GM19324 (cell line): Measurements from ENCODE around the gene COG5.
"Not testable (repeated sequence)": the region's sequence is repeated elsewhere in the genome, so short reads cannot be mapped to it uniquely, and the experiment has no call there.

ENCODE experiments used
- ATAC-seq: cut with Tn5 transposase; IDR thresholded peaks from one replicate; pipeline ENCODE4 v1.9.1; 2021; ENCODE audit warnings: mild to moderate bottlenecking, moderate library complexity; ENCODE audit not compliant: unreplicated experiment, low FRiP score

Gene COG5

DNA sequence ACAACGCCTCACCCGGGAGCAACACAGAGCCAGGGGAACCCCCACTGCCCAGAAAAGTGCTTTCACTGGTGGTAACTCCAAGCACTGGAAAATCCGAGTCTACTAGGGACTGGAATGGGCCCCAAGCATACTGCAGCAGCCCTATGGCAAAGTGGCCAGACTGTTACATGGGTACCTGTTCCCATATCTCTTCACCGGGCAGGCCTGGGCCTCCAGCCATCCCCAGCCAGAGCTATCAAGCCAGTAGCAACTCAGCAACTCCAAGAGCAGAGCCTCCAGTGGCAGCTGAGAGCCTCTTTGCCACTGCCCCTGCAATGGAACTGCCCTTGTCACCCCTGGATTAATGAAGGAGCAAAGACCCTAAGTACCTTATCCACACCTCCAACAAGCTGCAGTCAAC lies 321.5 kb downstream of the COG5 start:
- no peak for ATAC-seq

DNA sequence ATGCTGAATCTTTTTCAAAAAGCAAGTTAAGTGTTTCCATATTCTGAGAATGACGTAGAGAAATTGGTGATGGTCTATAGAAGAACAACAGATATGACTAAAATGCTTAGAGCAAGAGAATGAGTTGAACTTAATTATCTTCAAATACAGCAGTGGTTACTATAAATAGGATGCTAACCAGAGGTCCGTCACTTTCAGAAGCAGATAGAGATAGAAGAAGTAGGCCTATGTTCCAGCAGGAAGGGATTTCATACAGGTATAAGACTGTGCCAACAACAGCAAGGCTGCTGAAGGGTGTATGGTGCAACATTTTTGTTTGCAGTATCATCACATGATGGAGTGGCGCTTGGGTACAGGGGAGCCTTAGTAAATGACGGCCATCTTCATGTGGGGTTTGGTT lies 326.3 kb downstream of the COG5 start:
- ATAC-seq, result no peak

DNA sequence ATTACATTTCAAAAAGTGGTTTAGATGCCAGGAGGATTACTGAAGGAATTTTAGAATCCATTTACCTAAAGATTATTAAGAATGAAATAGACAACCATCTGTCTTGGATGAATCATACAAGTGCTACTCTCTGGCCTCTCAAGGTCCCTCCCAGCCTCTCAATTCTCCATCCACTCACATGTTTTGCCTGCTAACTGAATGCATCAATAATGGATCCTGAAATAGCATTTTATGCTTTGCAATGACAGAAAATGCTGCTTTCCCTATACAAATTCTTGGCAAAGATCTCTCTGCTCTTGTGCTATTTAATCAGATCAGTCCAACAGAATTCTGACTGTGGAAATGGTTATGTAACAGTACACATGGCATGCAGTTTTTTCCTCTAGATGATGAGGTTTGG lies 326.9 kb downstream of the COG5 start:
- ATAC-seq, result no peak

DNA sequence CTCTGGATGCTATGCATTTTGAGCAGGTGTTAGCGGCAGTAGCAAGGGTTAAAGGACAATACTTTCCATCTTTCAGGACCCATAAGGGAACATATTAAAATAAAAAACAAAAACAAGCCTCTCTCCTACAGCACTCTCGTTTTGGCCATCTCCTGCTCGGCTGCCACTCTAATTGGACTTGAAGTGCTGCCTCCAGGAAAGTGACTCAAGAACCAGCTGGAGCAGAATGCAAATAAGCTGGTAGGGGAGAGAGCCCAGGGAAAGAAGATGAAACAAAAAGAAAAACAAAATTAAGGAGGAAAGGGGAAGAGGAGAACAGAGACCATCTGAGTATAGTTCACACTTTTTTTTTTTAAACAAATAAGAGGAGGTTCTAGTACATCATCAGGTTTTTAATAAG lies 329.3 kb downstream of the COG5 start:
- ATAC-seq, result no peak

DNA sequence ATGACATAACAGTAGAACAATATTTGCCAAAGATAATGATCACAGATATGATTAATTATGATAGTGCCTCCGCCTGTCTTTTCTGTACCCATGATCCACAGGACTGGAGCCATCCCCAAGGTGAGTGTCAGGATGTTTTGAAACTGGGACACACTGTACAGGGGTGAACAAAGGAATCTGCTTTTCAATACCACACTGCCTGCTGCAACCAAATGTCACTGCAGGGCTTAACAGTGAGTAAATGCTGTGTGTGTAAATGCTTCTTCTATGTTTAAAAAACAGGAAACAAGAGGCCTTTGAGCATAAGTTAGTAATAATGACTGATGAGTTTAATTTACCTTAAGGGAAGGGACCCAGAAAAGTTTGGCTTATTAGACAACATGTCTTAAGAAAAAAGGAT lies 329.7 kb downstream of the COG5 start:
- ATAC-seq, result no peak

DNA sequence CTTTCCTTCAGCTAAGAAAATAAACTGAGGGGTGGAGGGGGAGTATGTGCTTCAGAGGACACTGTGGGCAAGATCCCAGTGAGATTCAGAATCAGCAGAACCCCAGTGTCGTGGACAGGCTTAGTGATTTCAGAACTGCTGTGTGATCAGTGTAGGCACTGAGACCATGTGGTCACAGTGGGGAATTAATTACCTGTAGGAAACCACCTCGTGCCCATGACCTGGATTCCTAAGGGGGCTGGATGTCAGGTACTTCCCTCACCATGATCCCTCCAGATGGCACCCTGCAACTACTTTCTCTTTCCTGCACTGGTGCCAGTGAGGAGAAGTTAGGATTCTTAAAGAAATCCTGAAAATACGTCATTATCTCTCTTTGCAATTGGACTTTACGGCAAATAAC lies 330.5 kb downstream of the COG5 start:
- no peak for ATAC-seq

DNA sequence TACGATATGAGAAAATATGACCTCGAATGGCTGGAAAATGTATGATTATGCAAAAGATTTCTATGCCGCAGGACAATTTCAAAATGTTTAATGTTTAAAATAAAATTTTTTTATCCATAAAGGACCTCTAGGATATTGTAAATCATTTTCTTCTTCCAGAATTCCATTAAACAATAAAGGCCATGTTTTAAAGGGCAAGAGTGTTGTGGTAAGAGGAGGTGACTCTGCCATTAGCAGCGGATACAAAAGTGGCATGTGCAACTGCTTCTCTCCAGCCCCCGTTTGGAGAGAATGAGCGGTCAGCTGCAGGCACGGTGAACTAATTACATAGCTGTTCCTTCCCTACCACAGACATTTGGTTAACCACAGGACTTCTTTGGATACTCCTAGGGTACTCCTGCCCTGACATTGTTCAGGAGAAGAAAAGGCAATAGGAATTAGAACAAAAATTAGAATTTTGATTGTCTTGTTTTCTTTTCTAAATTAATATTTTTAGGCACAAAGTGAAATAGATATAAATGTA lies 331.1 kb downstream of the COG5 start:
- no peak for ATAC-seq

DNA sequence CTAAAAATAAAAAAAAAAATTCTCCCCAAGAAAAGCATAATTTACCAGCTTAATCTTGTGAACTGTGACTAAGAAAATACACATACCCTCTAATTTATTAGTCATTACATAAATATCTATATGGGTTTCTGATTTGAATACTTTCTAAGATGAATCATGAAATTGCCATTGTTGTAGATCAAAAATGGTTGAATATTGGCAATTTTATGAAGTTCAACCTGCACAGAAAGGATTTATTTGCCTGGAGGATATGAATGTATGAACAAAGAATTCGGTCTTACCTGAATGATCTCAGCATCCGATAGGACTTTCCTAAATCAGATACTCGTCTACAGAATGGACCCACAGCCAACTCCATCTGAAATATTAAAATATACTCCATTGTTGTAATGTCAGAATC lies 333.4 kb downstream of the COG5 start:
- ATAC-seq, result no peak

DNA sequence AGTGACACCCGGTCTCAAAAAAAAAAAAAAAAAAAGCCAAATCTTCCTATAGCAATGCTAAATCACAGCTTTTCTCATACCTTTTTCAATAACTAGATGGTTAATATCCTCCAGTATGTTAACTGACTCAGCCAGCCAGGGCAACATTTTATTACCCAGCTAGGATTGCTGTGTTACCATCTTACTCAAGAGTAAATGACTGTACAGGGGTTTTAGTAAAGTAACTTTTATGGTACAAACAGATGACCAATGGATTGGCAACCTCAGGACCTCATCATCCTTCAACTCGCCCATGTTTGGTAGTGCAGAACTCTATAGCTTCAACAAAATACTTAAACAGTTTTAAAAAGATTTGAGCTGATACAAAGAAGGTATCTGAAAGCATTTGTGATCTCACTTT lies 335.4 kb downstream of the COG5 start:
- no peak for ATAC-seq

DNA sequence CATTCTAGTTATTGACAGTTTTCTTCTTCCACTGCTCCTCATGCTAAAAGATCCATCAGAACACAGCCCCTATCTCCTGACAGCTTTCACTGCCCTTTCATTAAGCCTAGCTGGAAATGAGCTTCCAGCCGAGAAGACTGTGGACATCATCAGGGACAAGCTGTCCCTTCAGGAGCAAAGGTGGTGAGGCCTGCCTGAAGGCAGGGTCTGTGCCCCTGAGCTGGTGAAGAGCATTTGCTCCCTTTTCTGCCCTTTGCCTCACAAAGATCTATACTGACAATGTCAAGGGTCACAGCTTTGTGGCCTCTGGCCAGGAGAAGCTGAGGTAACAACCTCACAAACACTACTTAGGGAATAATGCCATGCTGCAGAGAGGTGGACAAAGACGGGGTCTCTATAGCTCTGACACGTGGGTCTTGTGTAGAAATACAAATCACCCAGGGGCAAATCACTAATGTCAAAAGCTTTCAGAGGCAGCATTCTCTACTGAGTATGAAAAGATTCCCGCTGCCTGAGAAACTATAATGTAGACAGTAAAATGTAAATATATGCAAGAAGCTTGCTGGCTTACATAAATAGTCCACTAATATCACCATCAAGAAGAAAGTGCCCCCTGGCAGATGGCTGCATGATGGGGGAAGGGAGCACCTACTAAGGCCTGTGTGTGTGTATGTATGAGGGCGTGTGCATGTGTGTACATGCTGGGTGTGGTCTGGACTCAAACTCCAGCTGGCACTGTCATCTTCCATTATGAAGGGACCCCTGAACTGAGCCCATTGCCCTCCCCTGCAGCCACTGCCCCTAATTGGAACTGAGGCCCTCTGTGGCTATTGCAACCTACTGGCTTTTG lies 339.1 kb downstream of the COG5 start:
- ATAC-seq, result no peak

DNA sequence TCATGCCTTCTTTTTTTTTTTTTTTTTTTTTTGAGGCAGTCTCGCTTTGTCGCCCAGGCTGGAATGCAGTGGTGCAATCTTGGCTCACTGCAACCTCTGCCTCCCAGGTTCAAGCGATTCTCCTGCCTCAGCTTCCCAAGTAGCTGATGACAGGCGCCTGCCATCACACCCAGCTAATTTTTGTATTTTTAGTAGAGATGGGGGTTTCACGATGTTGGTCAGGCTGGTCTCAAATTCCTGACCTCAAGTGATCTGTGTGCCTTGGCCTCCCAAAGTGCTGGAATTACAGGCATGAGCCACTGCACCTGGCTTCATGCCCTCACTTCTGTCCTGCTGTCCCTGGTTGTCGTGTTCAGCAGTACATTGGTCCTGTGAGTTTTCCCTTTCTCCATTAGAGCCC lies 342.9 kb downstream of the COG5 start:
- ATAC-seq, result not testable (repeated sequence)

DNA sequence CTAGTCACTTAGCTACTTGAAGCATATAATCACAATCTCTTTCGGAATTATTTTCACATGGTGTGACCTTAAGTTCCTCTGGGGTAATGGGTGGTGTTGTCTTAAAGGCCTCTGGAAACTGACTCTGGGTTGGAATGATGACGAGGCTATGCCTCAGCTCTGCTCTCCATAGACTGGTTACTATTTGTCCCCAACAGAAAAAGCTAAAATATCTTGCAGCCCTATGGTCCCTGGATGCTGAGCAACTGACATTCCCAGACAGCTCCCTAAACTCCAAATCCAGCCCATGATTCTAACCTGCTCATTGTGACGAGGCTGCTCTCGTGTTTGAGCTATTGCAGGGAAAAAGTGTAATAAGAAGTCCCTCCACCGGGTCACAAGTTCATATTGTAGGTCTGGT lies 343.4 kb downstream of the COG5 start:
- ATAC-seq, result no peak

DNA sequence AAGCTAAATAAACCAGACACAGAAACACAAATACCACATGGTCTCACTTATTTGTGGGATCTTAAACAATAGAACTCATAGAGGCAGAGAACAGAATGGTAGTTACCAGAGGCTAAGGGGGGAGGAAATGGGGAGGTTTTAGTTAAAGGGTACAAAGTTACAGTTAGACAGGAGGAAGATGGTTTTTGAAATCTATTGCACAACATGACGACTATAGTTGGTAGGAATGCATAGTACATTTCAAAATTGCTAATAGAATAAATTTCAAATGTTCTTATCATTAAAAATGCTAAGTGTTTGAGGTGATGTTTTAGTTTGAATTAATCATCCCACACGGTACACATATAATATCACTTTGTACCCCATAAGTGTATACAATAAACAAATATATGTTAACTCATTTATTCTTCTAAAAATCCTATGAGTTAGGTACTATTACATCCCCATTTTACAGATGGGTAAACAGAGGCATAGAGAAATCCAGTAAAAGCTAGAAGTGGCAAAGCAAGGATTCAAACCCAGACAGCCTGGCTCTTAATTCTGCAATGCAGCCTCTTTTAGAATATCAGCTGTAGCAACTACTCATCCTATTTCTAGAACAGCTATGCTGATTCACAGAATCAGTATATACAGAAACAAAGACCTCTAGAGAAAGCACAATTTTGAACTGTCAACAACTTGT lies 344.0 kb downstream of the COG5 start:
- no peak for ATAC-seq

DNA sequence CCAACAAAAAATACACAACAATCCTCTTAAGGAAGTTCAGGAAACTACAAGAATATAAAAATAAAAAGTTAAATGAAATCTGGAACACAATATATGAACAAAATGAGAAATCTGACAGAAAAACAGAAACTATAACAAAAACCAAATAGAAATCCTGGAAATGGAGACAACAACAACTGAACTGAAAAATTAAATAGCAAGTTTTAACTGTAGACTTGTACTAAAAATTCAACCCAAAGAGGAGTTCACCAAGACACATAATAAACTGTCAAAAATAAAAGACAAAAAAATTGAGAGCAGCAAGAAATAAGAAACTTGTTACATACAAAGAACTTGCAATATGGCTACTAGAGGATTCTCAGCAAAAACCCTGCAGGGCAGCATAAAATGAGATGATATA lies 349.8 kb downstream of the COG5 start:
- no peak for ATAC-seq

DNA sequence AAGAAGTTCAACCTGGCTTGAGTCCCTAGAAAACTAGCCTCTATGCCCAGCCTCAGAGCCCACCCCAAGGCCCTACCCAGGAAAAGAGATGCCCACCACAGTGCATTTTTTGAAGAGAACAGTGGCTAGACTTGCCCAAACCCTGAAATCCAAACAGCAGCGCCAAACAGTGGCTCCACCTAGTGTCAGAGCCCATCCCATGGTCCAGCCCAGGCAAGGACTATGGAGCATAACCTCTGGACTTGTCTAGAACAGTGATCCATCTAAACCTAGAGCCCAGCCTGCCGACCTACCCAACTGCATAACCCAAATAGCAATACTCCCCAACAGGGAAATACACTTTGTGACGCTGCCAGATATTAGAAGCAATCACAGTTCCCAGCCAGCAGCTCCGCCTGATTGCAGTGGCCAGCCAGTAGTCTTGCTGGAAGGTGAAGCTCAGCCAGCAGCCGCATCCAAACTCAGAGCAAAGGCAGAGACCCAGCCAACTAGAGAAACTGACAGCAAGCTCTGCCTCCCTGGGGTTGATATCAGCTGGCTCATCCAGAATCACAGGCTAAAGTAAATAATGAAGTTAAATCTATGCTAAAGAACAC lies 350.4 kb downstream of the COG5 start:
- no peak for ATAC-seq

DNA sequence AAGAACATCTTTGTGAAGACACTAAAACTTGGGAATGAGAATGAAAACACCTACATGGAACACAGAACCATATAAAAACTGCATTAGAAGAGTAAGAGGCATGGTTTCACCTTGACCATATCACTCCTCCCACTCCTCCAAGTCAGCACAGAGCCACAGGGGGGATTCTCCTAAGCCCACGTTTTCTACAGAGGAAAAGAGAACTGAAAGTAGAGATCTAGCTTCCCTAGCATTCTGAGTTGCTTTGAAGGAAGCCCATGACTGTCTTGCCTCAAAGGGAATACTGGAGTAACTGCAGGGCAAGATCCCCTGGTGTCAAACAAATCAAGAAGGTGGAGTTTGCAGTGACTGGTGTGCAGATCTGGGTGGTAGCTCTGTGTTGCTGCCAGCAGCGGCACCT lies 351.0 kb downstream of the COG5 start:
- no peak for ATAC-seq

DNA sequence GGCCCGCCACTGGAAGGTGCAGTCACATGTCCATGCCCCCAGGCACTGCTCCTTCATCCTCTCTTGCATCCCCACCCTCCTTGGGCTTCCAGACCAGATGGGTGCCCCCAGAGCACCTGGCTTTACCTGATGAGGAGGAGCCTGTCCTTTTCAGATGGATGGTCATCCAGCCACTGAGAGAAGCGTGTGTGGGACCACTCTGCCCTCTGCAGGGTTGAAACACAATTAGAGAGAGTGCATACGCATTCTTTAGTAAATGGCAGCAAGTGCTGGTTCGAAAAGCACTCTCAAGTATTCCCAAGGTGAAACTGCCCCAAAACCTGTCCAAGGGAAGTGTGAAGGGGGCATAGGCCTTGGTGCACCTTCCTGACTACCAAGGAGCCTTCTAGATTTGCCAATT lies 353.3 kb downstream of the COG5 start:
- ATAC-seq, result no peak

DNA sequence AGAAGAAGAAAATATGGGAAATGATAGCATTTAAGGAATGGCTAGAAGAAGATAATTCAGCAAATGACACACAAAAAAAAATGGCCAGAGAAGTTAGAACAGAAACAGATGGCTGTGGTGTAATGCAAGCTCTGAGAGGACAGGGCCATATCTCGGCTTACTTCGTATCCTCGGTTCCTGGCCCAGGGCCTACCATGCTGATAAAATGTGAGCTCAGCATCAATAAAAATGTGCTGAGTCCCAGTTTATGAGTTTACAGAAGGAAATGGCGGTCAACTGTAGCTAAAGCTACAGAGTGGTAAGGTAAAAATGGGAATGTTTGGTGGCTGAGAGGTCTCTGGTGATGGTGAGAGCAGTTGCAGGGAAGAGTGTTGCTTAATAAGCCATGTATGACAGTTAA lies 354.2 kb downstream of the COG5 start:
- ATAC-seq, result no peak

DNA sequence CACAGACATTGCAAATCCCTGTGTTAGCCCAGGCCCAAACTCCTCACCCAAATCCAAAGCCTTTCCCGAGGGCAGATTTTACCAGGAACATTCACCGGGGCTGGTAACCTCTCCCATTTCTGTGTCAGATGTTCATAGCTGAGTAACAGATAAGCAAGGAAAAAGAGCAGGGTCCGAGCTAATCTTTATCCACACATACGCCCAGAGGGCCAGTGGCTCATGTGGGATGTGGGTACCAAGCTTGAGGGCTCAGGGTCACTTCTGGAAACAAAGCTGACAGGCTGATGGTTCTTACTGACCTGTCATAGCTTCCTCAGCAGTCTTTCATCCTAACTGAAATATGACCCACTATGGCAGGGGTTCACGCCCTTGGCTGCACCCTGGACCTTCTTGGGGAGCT lies 355.2 kb downstream of the COG5 start:
- no peak for ATAC-seq

DNA sequence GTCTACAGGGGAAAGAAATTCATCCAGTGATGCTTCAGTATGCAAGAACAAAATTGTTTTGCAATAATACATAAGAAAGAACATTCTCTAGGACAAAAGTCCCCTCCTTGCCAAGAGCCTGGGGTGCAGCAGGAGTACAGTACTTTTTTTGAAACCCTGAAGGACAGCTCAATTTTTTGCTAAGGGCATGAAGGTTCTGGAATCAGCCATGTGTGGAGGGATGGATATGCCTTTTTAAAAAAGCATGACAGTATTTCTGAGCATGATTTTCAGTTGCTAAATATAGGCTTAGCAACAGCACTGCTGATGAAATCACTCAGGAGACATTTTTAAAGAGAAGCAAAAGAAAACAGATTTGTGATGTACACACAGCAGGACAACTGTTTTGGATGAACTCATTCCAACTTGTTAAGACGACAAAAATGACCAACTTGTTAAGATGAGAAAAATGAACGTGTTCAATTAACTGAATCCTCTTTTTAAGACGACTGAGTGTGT lies 355.6 kb downstream of the COG5 start:
- ATAC-seq, result no peak

DNA sequence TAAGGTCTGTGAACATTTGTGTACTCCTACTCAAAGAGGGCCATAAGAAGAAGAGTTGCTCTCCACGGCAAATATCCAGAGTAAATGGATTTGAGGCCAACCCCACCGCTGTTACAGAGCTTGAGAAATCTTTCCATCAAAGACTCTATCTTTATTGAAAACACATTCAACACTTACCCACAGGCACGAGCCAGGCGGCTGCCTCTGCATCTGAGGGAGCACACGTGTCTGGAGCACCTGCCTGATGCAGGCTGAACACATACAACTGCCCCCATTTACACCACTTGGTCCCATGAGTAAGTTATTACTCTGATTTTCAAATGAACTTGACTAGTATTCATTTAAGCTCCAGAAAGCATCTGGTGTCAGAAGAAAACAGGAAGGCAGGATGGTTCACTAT lies 356.3 kb downstream of the COG5 start:
- ATAC-seq, result no peak
